IMR-90 (cell line): ENCODE data around the gene ITPK1. TPM values are rescaled to one million over a fixed set of nuclear protein-coding genes. Genes with fewer than 3 reads are reported as not detected.

Experiments
- ATAC-seq: fragments of 200-7000 bp; cut with Tn5 transposase; 2 replicates; pipeline ENCODE4 v1.9.1; 2020; ENCODE audit warnings: low read depth, mild to moderate bottlenecking, moderate library complexity
- BruUV-seq: library from RNA; stranded (reverse); fragments of 400-500 nt; replicated peaks from 2 replicates; lab custom pipeline; 2021; lab: Mats Ljungman, UMichigan
- CTCF ChIA-PET: fragments of 300-600 bp; formaldehyde crosslinking; extraction: SDS; loops from one replicate; lab custom pipeline; 2021; ENCODE audit warnings: antibody characterized with exemption; lab: Yijun Ruan, JAX
- POLR2A ChIA-PET: fragments of 300-600 bp; sonication (Branson Sonifier 250); formaldehyde crosslinking; loops from one replicate; lab custom pipeline; 2022; ENCODE audit warnings: antibody characterized with exemption; ENCODE audit not compliant: unreplicated experiment; lab: Charles Lee
- DNase-seq: peaks from one replicate; pipeline ENCODE4 v3.0.0; 2013
- H2AFZ ChIP-seq: replicated peaks from 2 replicates; pipeline ENCODE3; 2013; ENCODE audit warnings: low read length, mild to moderate bottlenecking; ENCODE audit not compliant: poor library complexity
- H2AK5ac ChIP-seq: 2 replicates; pipeline ENCODE4 v1.6.1; 2013; ENCODE audit warnings: low read depth, low read length, inconsistent platforms
- H2AK9ac ChIP-seq: replicated peaks from 2 replicates; pipeline ENCODE3; 2013; ENCODE audit warnings: mild to moderate bottlenecking, low read depth, low read length, moderate library complexity; ENCODE audit not compliant: poor library complexity
- H2BK120ac ChIP-seq: 2 replicates; pipeline ENCODE4 v1.6.1; 2013; ENCODE audit warnings: low read depth, low read length, inconsistent platforms
- H2BK15ac ChIP-seq: 3 replicates; pipeline ENCODE4 v1.6.1; 2013; ENCODE audit warnings: low read depth, low read length, inconsistent platforms
- H2BK20ac ChIP-seq: 2 replicates; pipeline ENCODE4 v1.6.1; 2013; ENCODE audit warnings: low read depth, mild to moderate bottlenecking, inconsistent platforms, low read length, moderate library complexity
- H2BK5ac ChIP-seq: 2 replicates; pipeline ENCODE4 v1.6.1; 2013; ENCODE audit warnings: mild to moderate bottlenecking, low read depth, low read length, inconsistent platforms; ENCODE audit not compliant: poor library complexity, severe bottlenecking
- H3K14ac ChIP-seq: replicated peaks from 2 replicates; pipeline ENCODE4 v1.6.1; 2013; ENCODE audit warnings: low read depth, low read length, inconsistent platforms
- H3K18ac ChIP-seq: 2 replicates; pipeline ENCODE4 v1.6.1; 2013; ENCODE audit warnings: low read depth, low read length, control low read depth
- H3K23ac ChIP-seq: 2 replicates; pipeline ENCODE4 v1.6.1; 2013; ENCODE audit warnings: low read depth, low read length, inconsistent platforms
- H3K27ac ChIP-seq: 2 replicates; pipeline ENCODE4 v1.5.1; 2013; ENCODE audit warnings: mild to moderate bottlenecking, control low read depth, low read length; ENCODE audit not compliant: insufficient read depth
- H3K27me3 ChIP-seq: 2 replicates; pipeline ENCODE4 v1.6.1; 2013; ENCODE audit warnings: low read length; ENCODE audit not compliant: control insufficient read depth, insufficient read depth
- H3K36me3 ChIP-seq: 2 replicates; pipeline ENCODE4 v1.6.1; 2013; ENCODE audit warnings: low read length, mixed read lengths; ENCODE audit not compliant: control insufficient read depth, insufficient read depth
- H3K4ac ChIP-seq: 2 replicates; pipeline ENCODE4 v1.6.1; 2013; ENCODE audit warnings: low read depth, low read length, inconsistent platforms
- H3K4me1 ChIP-seq: 2 replicates; pipeline ENCODE4 v1.6.1; 2013; ENCODE audit warnings: low read length, mixed read lengths; ENCODE audit not compliant: control insufficient read depth, insufficient read depth
- H3K4me2 ChIP-seq: 2 replicates; pipeline ENCODE4 v1.6.1; 2013; ENCODE audit warnings: low read depth, mild to moderate bottlenecking, control low read depth, low read length, moderate library complexity
- H3K4me3 ChIP-seq: 2 replicates; pipeline ENCODE4 v1.5.1; 2013; ENCODE audit warnings: low read depth, mild to moderate bottlenecking, control low read depth, low read length, moderate library complexity; ENCODE audit not compliant: insufficient read depth
- H3K56ac ChIP-seq: 2 replicates; pipeline ENCODE4 v1.6.1; 2013; ENCODE audit warnings: low read length, inconsistent platforms; ENCODE audit not compliant: insufficient read depth; ENCODE audit errors: extremely low read depth
- H3K79me1 ChIP-seq, 2 experiments: 2 replicates each; pipeline ENCODE4 v1.6.1; 2013; ENCODE audit warnings: low read length in 2 of 2, inconsistent platforms in 1 of 2, low read depth in 1 of 2
- H3K9ac ChIP-seq: 2 replicates; pipeline ENCODE4 v1.6.1; 2013; ENCODE audit warnings: low read depth, low read length, control low read depth
- H3K9me1 ChIP-seq: 2 replicates; pipeline ENCODE4 v1.6.1; 2013; ENCODE audit warnings: low read length, inconsistent platforms; ENCODE audit not compliant: insufficient read depth
- H3K9me3 ChIP-seq: 2 replicates; pipeline ENCODE4 v1.6.1; 2013; ENCODE audit warnings: low read length; ENCODE audit not compliant: control insufficient read depth, insufficient read depth
- H4K20me1 ChIP-seq: 2 replicates; pipeline ENCODE4 v1.6.1; 2013; ENCODE audit warnings: low read length, inconsistent platforms; ENCODE audit not compliant: insufficient read depth
- H4K5ac ChIP-seq: 2 replicates; pipeline ENCODE4 v1.6.1; 2013; ENCODE audit warnings: mild to moderate bottlenecking, low read depth, low read length, control low read depth
- H4K8ac ChIP-seq, 2 experiments: 2 replicates each; pipeline ENCODE4 v1.6.1; 2013; ENCODE audit warnings: low read depth in 2 of 2, low read length in 2 of 2, control low read depth in 1 of 2, inconsistent platforms in 1 of 2
- H4K91ac ChIP-seq: 2 replicates; pipeline ENCODE4 v1.6.1; 2013; ENCODE audit warnings: low read depth, low read length, inconsistent platforms; ENCODE audit not compliant: insufficient read depth
- MXI1 ChIP-seq: IDR thresholded peaks from 2 replicates; pipeline ENCODE4 v1.6.1; 2012; ENCODE audit warnings: low read depth, mild to moderate bottlenecking, low read length, moderate library complexity, borderline replicate concordance
- WGBS, 2 experiments: methylation state at CpG; one replicate each; pipeline versions ENCODE4 v1.1.5 to v1.1.7; 2013; ENCODE audit warnings: missing lambda C conversion rate in 2 of 2; ENCODE audit not compliant: insufficient read length in 1 of 2; ENCODE audit errors: extremely low coverage in 2 of 2; 5-methylcytosine and 5-hydroxymethylcytosine counted together
- dilution Hi-C: fragments of 300-500 bp; cut with HindIII; formaldehyde crosslinking; loops from one replicate; pipeline ENCODE4 v1.14.3; 2018; ENCODE audit warnings: low sequenced_read_pairs; ENCODE audit not compliant: unreplicated experiment
- in situ Hi-C: fragments of 300-500 bp; cut with MboI; formaldehyde crosslinking; loops from 3 replicates; pipeline ENCODE4 v1.14.3; 2019; ENCODE audit warnings: low sequenced_read_pairs, inconsistent platforms, mixed read lengths
- intact Hi-C: fragments of 100-400 bp; cut with micrococcal nuclease; formaldehyde crosslinking; loops from 2 replicates; pipeline ENCODE4 v1.10.0; 2022
- polyA plus RNA-seq, 3 experiments: library from polyadenylated mRNA; depleted of rRNA; stranded (reverse); fragments of >200 nt; gene quantifications; 2 replicates each; pipeline ENCODE4 v1.2.3, GENCODE V29; 2012; ENCODE audit warnings: low replicate concordance in 1 of 3
- total RNA-seq: library from RNA; depleted of rRNA; stranded (reverse); fragments of >200 nt; gene quantifications from 2 replicates; pipeline ENCODE4 v1.2.3, GENCODE V29; 2012

The ITPK1 gene
- total and polyA plus RNA-seq, 2 of the 4 experiments (the other 2 are of a cell fraction): 21.7 to 26.9 TPM

- CTCF ChIA-PET: no interaction called here
- 83% methylated on average over 4 of the region's 14 CpGs; no CpG with 5 or more reads in 1 of the 2 experiments for WGBS, 2 experiments
- no peak for ATAC-seq
Observed at GRCh38 chr14:93081876-93082570, 33.7 kb downstream of the ITPK1 start.

More at GRCh38 chr14:93081876-93082570, 33.7 kb downstream of the ITPK1 start:
- Histone ChIP-seq H3K9me3 (peaks cover 2% of the 10 kb centered on the region; the same call in 1 of the 2 replicates), H3K4me3 (no peak overlapping the region), H3K4me2 (no peak overlapping the region), H3K27ac (no peak overlapping the region), H2AK9ac (no peak overlapping the region), H4K91ac (no peak overlapping the region), H2AFZ (no peak overlapping the region), H2BK20ac (no peak overlapping the region), H2AK5ac (no peak overlapping the region), H3K4me1 (peaks cover 1% of the 10 kb centered on the region; the same call in 1 of the 2 replicates), H3K23ac (no peak overlapping the region), H3K4ac (no peak overlapping the region), H3K9ac (no peak overlapping the region), H4K5ac (no peak overlapping the region), H4K8ac (no peak overlapping the region), H2BK5ac (no peak overlapping the region), H3K36me3 (no peaks in the 10 kb centered on the region; the same call in 1 of the 2 replicates), H2BK120ac (no peak overlapping the region), H3K18ac (no peak overlapping the region), H2BK15ac (no peak overlapping the region), H3K27me3 (no peaks in the 10 kb centered on the region), H3K9me1 (no peaks in the 10 kb centered on the region), H3K14ac (no peak overlapping the region), H3K79me1 (no peaks in the 10 kb centered on the region; a peak in 1 of 4 replicates), H3K56ac (no peak overlapping the region), H4K20me1 (no peaks in the 10 kb centered on the region; the same call in 1 of the 2 replicates)
- intact Hi-C loops: no loop called here
- BruUV-seq: no TSS peak
- dilution Hi-C loops: no loop called here
- in situ Hi-C loops: no loop called here
- POLR2A ChIA-PET: no interaction called here
- no peak for DNase-seq
- TF ChIP-seq MXI1: no peak
